PFSK-1 (cell line): Measurements from ENCODE around the gene ACVR1.

ENCODE experiments used
- FOXP2 ChIP-seq: optimal IDR thresholded peaks from 2 replicates; pipeline ENCODE3; 2011; ENCODE audit warnings: borderline replicate concordance, control low read depth, inconsistent platforms; ENCODE audit not compliant: insufficient read depth; ENCODE audit errors: extremely low read length, extremely low read depth
- POLR2AphosphoS5 ChIP-seq: IDR thresholded peaks from 2 replicates; pipeline ENCODE4 v1.6.1; 2012; ENCODE audit warnings: low read depth, mild to moderate bottlenecking, control low read depth, low read length, moderate library complexity
- SIN3A ChIP-seq: IDR thresholded peaks from 2 replicates; pipeline ENCODE4 v1.6.1; 2012; ENCODE audit warnings: mild to moderate bottlenecking, low read length, moderate library complexity, borderline replicate concordance; ENCODE audit not compliant: insufficient read depth
- TAF1 ChIP-seq: IDR thresholded peaks from 2 replicates; pipeline ENCODE4 v1.6.1; 2012; ENCODE audit warnings: low read length, control low read depth, borderline replicate concordance; ENCODE audit not compliant: insufficient read depth
- TF ChIP-seq, protein P1 (sequence below), 2 experiments: IDR thresholded peaks; 2 replicates each; pipeline versions ENCODE4 v1.6.1 to v1.8.0; 2011 to 2012; ENCODE audit warnings: low read depth in 2 of 2, low read length in 2 of 2, control low read depth in 1 of 2, inconsistent platforms in 1 of 2, mild to moderate bottlenecking in 1 of 2, moderate library complexity in 1 of 2; ENCODE audit not compliant: insufficient read depth in 1 of 2

The ACVR1 gene

DNA sequence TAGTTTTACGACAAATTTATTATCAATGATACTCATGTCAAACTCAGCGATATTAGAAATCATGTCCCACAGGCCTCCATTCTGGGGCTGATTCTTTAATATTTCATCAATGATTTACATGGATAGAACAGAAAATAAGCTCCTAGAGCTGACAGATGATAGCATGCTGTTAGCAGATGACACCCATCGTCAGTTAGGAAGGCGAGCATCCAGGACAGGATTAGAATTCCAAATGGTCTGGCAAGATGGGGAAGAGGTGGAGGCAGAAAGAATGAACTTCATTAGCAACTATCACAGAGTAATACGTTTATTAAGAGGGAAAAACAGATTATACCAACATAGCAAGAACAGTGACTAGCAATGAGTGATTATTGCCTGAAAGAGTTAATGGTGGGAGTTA, 46.2 kb upstream of the ACVR1 start:
- TF ChIP-seq, protein P1, sequence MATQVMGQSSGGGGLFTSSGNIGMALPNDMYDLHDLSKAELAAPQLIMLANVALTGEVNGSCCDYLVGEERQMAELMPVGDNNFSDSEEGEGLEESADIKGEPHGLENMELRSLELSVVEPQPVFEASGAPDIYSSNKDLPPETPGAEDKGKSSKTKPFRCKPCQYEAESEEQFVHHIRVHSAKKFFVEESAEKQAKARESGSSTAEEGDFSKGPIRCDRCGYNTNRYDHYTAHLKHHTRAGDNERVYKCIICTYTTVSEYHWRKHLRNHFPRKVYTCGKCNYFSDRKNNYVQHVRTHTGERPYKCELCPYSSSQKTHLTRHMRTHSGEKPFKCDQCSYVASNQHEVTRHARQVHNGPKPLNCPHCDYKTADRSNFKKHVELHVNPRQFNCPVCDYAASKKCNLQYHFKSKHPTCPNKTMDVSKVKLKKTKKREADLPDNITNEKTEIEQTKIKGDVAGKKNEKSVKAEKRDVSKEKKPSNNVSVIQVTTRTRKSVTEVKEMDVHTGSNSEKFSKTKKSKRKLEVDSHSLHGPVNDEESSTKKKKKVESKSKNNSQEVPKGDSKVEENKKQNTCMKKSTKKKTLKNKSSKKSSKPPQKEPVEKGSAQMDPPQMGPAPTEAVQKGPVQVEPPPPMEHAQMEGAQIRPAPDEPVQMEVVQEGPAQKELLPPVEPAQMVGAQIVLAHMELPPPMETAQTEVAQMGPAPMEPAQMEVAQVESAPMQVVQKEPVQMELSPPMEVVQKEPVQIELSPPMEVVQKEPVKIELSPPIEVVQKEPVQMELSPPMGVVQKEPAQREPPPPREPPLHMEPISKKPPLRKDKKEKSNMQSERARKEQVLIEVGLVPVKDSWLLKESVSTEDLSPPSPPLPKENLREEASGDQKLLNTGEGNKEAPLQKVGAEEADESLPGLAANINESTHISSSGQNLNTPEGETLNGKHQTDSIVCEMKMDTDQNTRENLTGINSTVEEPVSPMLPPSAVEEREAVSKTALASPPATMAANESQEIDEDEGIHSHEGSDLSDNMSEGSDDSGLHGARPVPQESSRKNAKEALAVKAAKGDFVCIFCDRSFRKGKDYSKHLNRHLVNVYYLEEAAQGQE (IDR thresholded peaks at IDR 0.05; ENCODE audit: insufficient read depth in 1 of 2, low read depth in 2 of 2, low read length in 2 of 2) = no peak
- TF ChIP-seq SIN3A (no peak), POLR2AphosphoS5 (no peak), FOXP2 (no peak), TAF1 (no peak)

DNA sequence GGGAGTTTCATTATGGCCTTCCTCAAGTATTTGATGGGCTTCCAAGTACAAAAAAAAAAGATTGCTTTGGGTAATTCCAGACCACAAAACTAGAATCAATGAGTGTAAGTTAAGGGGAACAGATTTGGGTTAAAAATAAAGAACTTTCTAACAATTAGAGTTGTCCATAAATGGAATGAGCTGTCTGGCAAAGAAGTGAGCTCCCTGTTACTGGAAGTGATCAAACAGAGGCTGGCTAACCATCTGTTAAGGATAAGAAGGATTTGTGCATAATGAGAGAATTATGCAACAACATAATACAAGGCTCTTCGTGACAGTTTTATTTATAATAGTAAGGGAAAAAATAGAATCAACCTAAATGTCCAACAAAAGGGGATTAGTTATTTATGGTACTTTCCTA, 44.6 kb upstream of the ACVR1 start:
- TF ChIP-seq TAF1 (no peak), FOXP2 (no peak), SIN3A (no peak), POLR2AphosphoS5 (no peak)
- TF ChIP-seq, protein P1 (IDR thresholded peaks at IDR 0.05; ENCODE audit: insufficient read depth in 1 of 2, low read depth in 2 of 2, low read length in 2 of 2) = no peak

DNA sequence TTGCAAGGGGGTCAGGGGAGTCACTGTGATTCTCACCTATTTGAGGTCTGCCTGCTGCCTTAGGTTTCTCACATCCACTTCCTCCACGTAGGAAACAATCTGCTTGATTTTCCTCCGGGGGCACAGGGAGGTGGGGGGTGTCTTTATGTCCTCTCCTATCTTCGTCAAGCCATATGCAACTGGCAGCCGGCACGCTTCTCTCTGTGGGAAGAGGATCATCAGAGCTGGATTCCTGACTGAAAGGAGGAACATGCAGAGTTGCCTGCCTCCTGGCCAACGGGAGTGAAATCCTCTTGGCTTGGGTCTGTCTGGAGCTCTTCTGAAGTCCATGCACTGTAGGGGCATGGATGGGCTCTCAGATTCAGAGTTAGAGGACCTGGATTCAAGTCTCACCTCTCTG, 43.1 kb upstream of the ACVR1 start:
- TF ChIP-seq FOXP2 (no peak), TAF1 (no peak), POLR2AphosphoS5 (no peak), SIN3A (no peak)
- TF ChIP-seq, protein P1 (IDR thresholded peaks at IDR 0.05; ENCODE audit: insufficient read depth in 1 of 2, low read depth in 2 of 2, low read length in 2 of 2) = no peak

DNA sequence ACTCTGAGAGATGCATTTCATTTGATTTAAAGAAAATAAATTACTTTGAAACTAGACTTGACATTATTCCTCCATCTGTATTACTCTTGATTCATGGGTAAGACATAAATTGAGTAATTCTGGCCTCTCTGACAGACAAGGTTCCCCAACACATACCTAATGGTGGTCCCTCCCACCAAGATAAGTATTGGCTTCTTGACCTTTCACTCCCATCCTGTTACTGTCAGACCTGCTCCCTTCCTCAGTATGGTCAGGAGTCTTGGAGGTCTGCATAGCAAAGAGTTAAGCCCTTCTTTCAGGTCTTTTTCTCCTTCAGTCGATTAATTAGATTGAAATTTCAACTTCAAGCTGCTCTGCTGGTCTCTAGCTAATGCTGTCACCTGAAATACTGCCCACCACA, 42.2 kb upstream of the ACVR1 start:
- TF ChIP-seq POLR2AphosphoS5 = no peak

DNA sequence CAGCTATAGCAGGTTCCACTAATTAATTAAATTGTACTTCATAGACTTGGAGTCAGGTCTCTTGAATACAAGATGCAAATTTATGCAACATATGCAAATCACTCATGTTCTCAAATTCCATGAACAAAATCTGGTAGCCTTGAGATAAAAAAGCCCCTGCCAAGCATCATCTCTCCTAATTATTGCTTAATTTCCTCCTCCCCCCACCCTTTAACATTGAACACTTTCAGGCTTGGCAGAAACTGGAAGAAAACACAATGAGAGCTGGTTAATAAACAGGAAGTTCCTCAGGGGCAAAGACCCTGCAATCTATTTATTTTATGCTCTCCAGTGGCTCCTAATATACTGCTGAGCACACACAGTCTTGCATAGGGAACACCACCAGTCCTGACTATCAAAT, 35.6 kb upstream of the ACVR1 start:
- TF ChIP-seq SIN3A = no peak
- TF ChIP-seq FOXP2 = no peak
- TF ChIP-seq POLR2AphosphoS5 = no peak
- TF ChIP-seq, protein P1 (IDR thresholded peaks at IDR 0.05; ENCODE audit: insufficient read depth in 1 of 2, low read depth in 2 of 2, low read length in 2 of 2) = no peak
- TF ChIP-seq TAF1 = no peak
